Stimulated activated naive CD4-positive, alpha-beta T cell treated with Interleukin-2 at 50 U/mL for 16 hours (primary cell): ENCODE data around the gene MED13L.

ENCODE experiments used
- DNase-seq: peaks from one replicate; lab custom pipeline; 2025; lab: John Stamatoyannopoulos, UW

The MED13L gene

GRCh38 chr12:116089080-116089479 is 188.4 kb downstream of the MED13L start:
- DNase-seq, result no peak

- DNase-seq, result no peak
Measured at GRCh38 chr12:116087962-116088361, 189.5 kb downstream of the MED13L start.

- no peak for DNase-seq
Measured at GRCh38 chr12:116087399-116087798, 190.1 kb downstream of the MED13L start.

- DNase-seq, result no peak
Measured at GRCh38 chr12:116080415-116080814, 197.1 kb downstream of the MED13L start.

GRCh38 chr12:116078396-116078795 is 199.1 kb downstream of the MED13L start:
- no peak for DNase-seq

GRCh38 chr12:116077431-116077830 is 200.1 kb downstream of the MED13L start:
- DNase-seq, result no peak

- DNase-seq, result no peak
Measured at GRCh38 chr12:116076399-116076798, 201.1 kb downstream of the MED13L start.

GRCh38 chr12:116074686-116075085 is 202.8 kb downstream of the MED13L start:
- DNase-seq, result no peak

GRCh38 chr12:116071555-116072230 is 205.8 kb downstream of the MED13L start:
- no peak for DNase-seq

- DNase-seq, result no peak
Measured at GRCh38 chr12:116070444-116070843, 207.0 kb downstream of the MED13L start.

GRCh38 chr12:116069943-116070342 is 207.6 kb downstream of the MED13L start:
- DNase-seq, result no peak

GRCh38 chr12:116068853-116069252 is 208.6 kb downstream of the MED13L start:
- no peak for DNase-seq

GRCh38 chr12:116068371-116068770 is 209.1 kb downstream of the MED13L start:
- no peak for DNase-seq

GRCh38 chr12:116067892-116068291 is 209.6 kb downstream of the MED13L start:
- DNase-seq, result no peak

GRCh38 chr12:116066381-116067230 is 210.9 kb downstream of the MED13L start:
- peak; percentile 41 for DNase-seq

- no peak for DNase-seq
Measured at GRCh38 chr12:116065606-116066005, 211.9 kb downstream of the MED13L start.

GRCh38 chr12:116064493-116064892 is 213.0 kb downstream of the MED13L start:
- no peak for DNase-seq

GRCh38 chr12:116062698-116063097 is 214.8 kb downstream of the MED13L start:
- no peak for DNase-seq

- no peak for DNase-seq
Measured at GRCh38 chr12:116060764-116061163, 216.7 kb downstream of the MED13L start.

- DNase-seq, result no peak
Measured at GRCh38 chr12:116059904-116060303, 217.6 kb downstream of the MED13L start.

GRCh38 chr12:116058574-116058973 is 218.9 kb downstream of the MED13L start:
- no peak for DNase-seq

- DNase-seq, result no peak
Measured at GRCh38 chr12:116057356-116057755, 220.1 kb downstream of the MED13L start.

- DNase-seq, result no peak
Measured at GRCh38 chr12:116055895-116056607, 221.4 kb downstream of the MED13L start.
